Pons (tissue), 1 donor: Measurements from ENCODE around the gene CD1B.
"Not testable (repeated sequence)": the region's sequence is repeated elsewhere in the genome, so short reads cannot be mapped to it uniquely, and the experiment has no call there.

Experiments
- DNase-seq: peaks from one replicate; pipeline ENCODE4 v3.0.0-alpha.2; 2016; ENCODE audit warnings: low spot score

CD1B gene

GRCh38 chr1:158328426-158328825 is 2.9 kb downstream of the CD1B start:
- DNase-seq, result no peak

GRCh38 chr1:158327481-158327880 is 3.9 kb downstream of the CD1B start:
- no peak for DNase-seq

GRCh38 chr1:158324395-158324794 is 6.9 kb downstream of the CD1B start:
- DNase-seq, result no peak

GRCh38 chr1:158323866-158324265 is 7.5 kb downstream of the CD1B start:
- DNase-seq, result no peak

DNA sequence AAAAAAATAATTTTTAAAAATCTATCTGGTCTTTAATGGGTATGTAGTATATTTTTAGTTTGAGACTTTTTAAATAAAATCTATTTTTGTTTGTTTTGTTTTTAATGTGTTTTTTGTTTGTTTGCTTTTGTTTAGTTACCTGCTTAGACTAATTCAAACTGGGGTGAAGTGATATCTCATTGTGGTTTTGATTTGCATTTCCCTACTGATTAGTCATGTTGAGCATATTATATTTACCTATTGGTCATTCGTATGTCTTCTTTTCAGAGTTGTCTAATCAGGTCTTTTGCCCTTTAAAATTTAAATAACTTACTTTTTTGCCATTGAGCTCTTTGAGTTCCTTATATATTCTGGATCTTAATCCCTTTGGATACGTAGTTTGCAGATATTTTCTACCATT is 20.3 kb downstream of the CD1B start:
- DNase-seq, result no peak

DNA sequence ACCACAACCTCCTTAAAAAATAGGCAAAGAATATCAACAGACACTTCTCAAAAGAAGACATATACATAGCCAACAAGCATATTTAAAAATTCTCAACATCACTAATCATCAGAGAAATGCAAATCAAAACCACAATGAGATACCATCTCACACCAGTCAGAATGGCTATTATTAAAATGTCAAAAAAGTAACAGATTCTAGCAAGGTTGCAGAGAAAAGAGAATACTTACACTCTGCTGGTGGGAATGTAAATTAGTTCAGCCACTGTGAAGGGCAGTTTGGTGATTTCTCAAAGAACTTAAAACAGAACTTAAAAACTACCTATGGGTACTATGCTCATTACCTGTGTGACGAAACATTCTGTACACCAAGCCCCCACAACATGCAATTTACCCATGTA is 20.7 kb downstream of the CD1B start:
- DNase-seq, result no peak

- DNase-seq, result no peak
These were observed 35.5 kb downstream of the CD1B start for GRCh38 chr1:158295791-158296190.

- peak; percentile 32 for DNase-seq
These were observed 40.9 kb downstream of the CD1B start for GRCh38 chr1:158290321-158290844.

- DNase-seq, result no peak
These were observed 41.5 kb downstream of the CD1B start, which contains the start of gene CD1C for GRCh38 chr1:158289811-158290210. Gene CD1C, plus strand, starts transcription at chr1:158289923. Its CDS starts 142 bp downstream, at chr1:158290065.

- DNase-seq, result no peak
These were observed 44.4 kb downstream of the CD1B start for GRCh38 chr1:158286941-158287346.

GRCh38 chr1:158286487-158286886 is 44.8 kb downstream of the CD1B start:
- DNase-seq, result no peak

DNA sequence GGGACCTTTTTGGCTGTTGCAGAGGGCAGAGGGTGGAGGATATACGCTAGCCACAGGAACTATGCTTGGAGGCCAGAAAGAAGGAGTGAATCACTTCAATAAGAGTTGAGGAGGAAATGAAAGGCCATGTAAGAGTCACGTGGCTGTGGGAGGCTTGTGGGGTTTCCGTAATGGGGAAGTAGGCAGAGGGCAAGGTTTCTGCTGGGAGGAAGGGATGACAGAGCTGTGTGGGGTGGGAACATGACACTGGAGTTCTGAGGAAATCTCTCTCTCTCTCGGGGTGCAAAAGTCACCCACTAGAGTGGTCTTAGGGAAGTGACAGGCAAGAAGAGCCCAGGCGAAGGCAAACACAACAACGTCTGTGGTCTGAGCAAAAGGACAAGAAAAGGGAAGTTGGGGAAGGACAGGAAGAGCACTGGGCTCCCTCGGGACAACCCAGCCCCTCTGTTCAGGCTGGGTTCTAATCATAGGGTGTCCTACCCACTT is 45.5 kb downstream of the CD1B start:
- peak; percentile 91 for DNase-seq

DNA sequence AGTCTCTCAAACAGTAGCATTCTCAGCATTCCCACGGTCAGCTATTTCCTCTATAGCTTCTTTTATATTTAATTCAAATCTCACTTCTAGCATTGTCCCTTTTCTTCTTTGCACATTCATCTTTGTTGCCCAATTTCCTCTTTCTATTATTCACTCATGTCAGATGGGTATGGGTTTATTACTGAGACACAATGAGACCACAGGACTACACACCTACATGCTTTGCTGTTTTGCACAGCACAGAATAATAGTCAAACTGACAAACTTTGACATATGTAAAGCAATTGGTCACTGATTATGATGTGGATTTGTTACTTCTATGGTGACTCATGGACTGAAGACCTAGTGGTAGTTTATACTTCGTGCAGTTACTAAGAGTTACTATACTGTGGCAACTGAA is 47.4 kb downstream of the CD1B start:
- DNase-seq, result no peak

DNA sequence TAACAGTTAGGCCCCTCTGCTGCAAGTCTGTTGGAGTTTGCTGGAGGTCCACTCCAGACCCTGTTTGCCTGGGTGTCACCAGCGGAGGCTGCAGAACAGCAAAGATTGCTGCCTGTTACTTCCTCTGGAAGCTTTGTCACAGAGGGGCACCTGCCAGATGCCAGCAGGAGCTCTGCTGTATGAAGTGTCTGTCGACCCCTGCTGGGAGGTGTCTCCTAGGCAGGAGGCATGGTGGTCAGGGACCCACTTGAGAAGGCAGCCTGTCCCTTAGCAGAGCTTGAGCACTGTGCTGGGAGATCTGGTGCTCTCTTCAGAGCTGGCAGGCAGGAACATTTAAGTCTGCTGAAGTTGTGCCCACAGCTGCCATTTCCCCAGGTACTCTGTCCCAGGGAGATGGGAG is 48.9 kb downstream of the CD1B start:
- DNase-seq, result not testable (repeated sequence)
